Measurements from ENCODE around the gene ARHGAP1.

- TF ChIP-seq NFIC (IDR thresholded peaks at IDR 0.05) (no peak), REST (IDR thresholded peaks at IDR 0.05; ENCODE audit: low read depth) (no peak), USF1 (IDR thresholded peaks at IDR 0.05) (no peak), TAF1 (IDR thresholded peaks at IDR 0.05; ENCODE audit: low read depth) (no peak), CEBPB (IDR thresholded peaks at IDR 0.05) (no peak)
These were observed 46.7 kb upstream of the ARHGAP1 start for GRCh38 chr11:46747150-46747549.
